Effector memory CD4-positive, alpha-beta T cell (primary cell): Measurements from ENCODE around the gene C5orf24.
"Not testable (repeated sequence)": the region's sequence is repeated elsewhere in the genome, so short reads cannot be mapped to it uniquely, and the experiment has no call there.

Experiments
- DNase-seq, 3 donors: peaks; one replicate each; pipeline ENCODE4 v3.0.0-alpha.2; 2020
- H3K27ac ChIP-seq: 2 replicates; pipeline ENCODE4 v1.7.0; 2013; ENCODE audit warnings: mild to moderate bottlenecking, low read length, moderate library complexity; ENCODE audit not compliant: insufficient read depth, poor library complexity, severe bottlenecking
- H3K27me3 ChIP-seq: replicated peaks from 2 replicates; pipeline ENCODE4 v1.7.0; 2013; ENCODE audit warnings: mild to moderate bottlenecking, low read length; ENCODE audit not compliant: insufficient read depth, control insufficient read depth, poor library complexity, severe bottlenecking
- H3K36me3 ChIP-seq: 2 replicates; pipeline ENCODE4 v1.7.0; 2013; ENCODE audit warnings: mild to moderate bottlenecking, low read length, moderate library complexity; ENCODE audit not compliant: control insufficient read depth, insufficient read depth
- H3K4me1 ChIP-seq: 2 replicates; pipeline ENCODE4 v1.7.0; 2013; ENCODE audit warnings: low read length, mild to moderate bottlenecking; ENCODE audit not compliant: control insufficient read depth, insufficient read depth, poor library complexity, severe bottlenecking
- H3K4me3 ChIP-seq: 2 replicates; pipeline ENCODE4 v1.7.0; 2013; ENCODE audit warnings: low read length, low read depth, mild to moderate bottlenecking; ENCODE audit not compliant: insufficient read depth, poor library complexity, severe bottlenecking
- H3K9me3 ChIP-seq: 2 replicates; pipeline ENCODE4 v1.7.0; 2013; ENCODE audit warnings: mild to moderate bottlenecking, low read length, moderate library complexity; ENCODE audit not compliant: control insufficient read depth

C5orf24 gene

GRCh38 chr5:134825212-134825611, 20.6 kb upstream of the C5orf24 start:
- DNase-seq = no peak
- H3K27ac ChIP-seq = no peak overlapping the region
- H3K9me3 ChIP-seq = no peaks in the 10 kb centered on the region
- H3K4me3 ChIP-seq = no peak overlapping the region
- H3K36me3 ChIP-seq = peaks cover 32% of the 10 kb centered on the region
- H3K27me3 ChIP-seq = no peaks in the 10 kb centered on the region
- H3K4me1 ChIP-seq = no peaks in the 10 kb centered on the region

- no peaks in the 10 kb centered on the region for H3K36me3 ChIP-seq
- no peak for DNase-seq
- no peak overlapping the region for H3K4me3 ChIP-seq
- H3K27me3 ChIP-seq = no peaks in the 10 kb centered on the region
- no peaks in the 10 kb centered on the region for H3K9me3 ChIP-seq
- H3K27ac ChIP-seq = no peak overlapping the region
- no peaks in the 10 kb centered on the region for H3K4me1 ChIP-seq
Measured at GRCh38 chr5:134833340-134834032, 12.3 kb upstream of the C5orf24 start.

- no peaks in the 10 kb centered on the region for H3K27me3 ChIP-seq
- H3K4me3 ChIP-seq = no peak overlapping the region
- H3K4me1 ChIP-seq = no peaks in the 10 kb centered on the region
- H3K36me3 ChIP-seq = peaks cover 3% of the 10 kb centered on the region
- H3K9me3 ChIP-seq = no peaks in the 10 kb centered on the region
- no peak for DNase-seq
- H3K27ac ChIP-seq = no peak overlapping the region
Measured at GRCh38 chr5:134835623-134836022, 10.1 kb upstream of the C5orf24 start.

GRCh38 chr5:134837530-134838181, 8.1 kb upstream of the C5orf24 start:
- Histone ChIP-seq H3K27me3 (no peaks in the 10 kb centered on the region), H3K36me3 (peaks cover 3% of the 10 kb centered on the region)

GRCh38 chr5:134838361-134838760, 7.4 kb upstream of the C5orf24 start:
- H3K27me3 ChIP-seq, H3K4me1 ChIP-seq, H3K4me3 ChIP-seq, H3K9me3 ChIP-seq, H3K36me3 ChIP-seq, DNase-seq, H3K27ac ChIP-seq: not testable (repeated sequence)

More at GRCh38 chr5:134837530-134838181, 8.1 kb upstream of the C5orf24 start:
- Histone ChIP-seq H3K4me1 (no peaks in the 10 kb centered on the region), H3K27ac (no peak overlapping the region), H3K9me3 (no peaks in the 10 kb centered on the region), H3K4me3 (no peak overlapping the region)
- DNase-seq = no peak

GRCh38 chr5:134840811-134841210, 5.0 kb upstream of the C5orf24 start:
- Histone ChIP-seq H3K36me3 (peaks cover 3% of the 10 kb centered on the region), H3K27ac (no peak overlapping the region), H3K4me1 (peaks cover 8% of the 10 kb centered on the region), H3K9me3 (no peaks in the 10 kb centered on the region), H3K4me3 (no peak overlapping the region), H3K27me3 (no peaks in the 10 kb centered on the region)
- no peak for DNase-seq

- Histone ChIP-seq H3K27me3 (no peaks in the 10 kb centered on the region), H3K36me3 (peaks cover 3% of the 10 kb centered on the region), H3K27ac (no peak overlapping the region), H3K4me3 (no peak overlapping the region), H3K4me1 (peaks cover 20% of the 10 kb centered on the region), H3K9me3 (no peaks in the 10 kb centered on the region)
- no peak for DNase-seq
Measured at GRCh38 chr5:134844252-134844651, 1.5 kb upstream of the C5orf24 start.

- no peak for DNase-seq
- Histone ChIP-seq H3K9me3 (no peaks in the 10 kb centered on the region), H3K36me3 (no peaks in the 10 kb centered on the region), H3K4me3 (peak overlapping the region; percentile 96), H3K27ac (peak overlapping the region; percentile 95), H3K27me3 (no peaks in the 10 kb centered on the region), H3K4me1 (peaks cover 20% of the 10 kb centered on the region)
Measured at GRCh38 chr5:134845335-134845851, 375 bp upstream of the C5orf24 start.

GRCh38 chr5:134846641-134846960, 833 bp downstream of the C5orf24 start:
- Histone ChIP-seq H3K9me3 (no peaks in the 10 kb centered on the region), H3K36me3 (no peaks in the 10 kb centered on the region), H3K27ac (peak overlapping the region; percentile 95), H3K27me3 (no peaks in the 10 kb centered on the region), H3K4me3 (peak overlapping the region; percentile 96), H3K4me1 (peaks cover 20% of the 10 kb centered on the region)
- DNase-seq = peak in 1 of 3 donors; percentile 5

GRCh38 chr5:134849434-134849933, 3.7 kb downstream of the C5orf24 start:
- not testable (repeated sequence) for DNase-seq, H3K9me3 ChIP-seq, H3K27me3 ChIP-seq, H3K27ac ChIP-seq, H3K4me3 ChIP-seq, H3K36me3 ChIP-seq
- H3K4me1 ChIP-seq = peaks cover 20% of the 10 kb centered on the region
